HG02973 (cell line): Measurements from ENCODE around the gene HOXA6.

Experiments used
- ATAC-seq: cut with Tn5 transposase; IDR thresholded peaks from one replicate; pipeline ENCODE4 v1.9.1; 2021; ENCODE audit warnings: moderate library complexity; ENCODE audit not compliant: unreplicated experiment

Gene HOXA6

GRCh38 chr7:27147199-27148030 is at the start of gene HOXA6:
Gene HOXA6, minus strand, starts transcription at chr7:27147774. Its CDS starts 25 bp downstream, at chr7:27147749.
- ATAC-seq = no peak

- no peak for ATAC-seq
These were observed 48.8 kb upstream of the HOXA6 start for GRCh38 chr7:27196287-27196767.

- ATAC-seq = no peak
These were observed 47.3 kb upstream of the HOXA6 start for GRCh38 chr7:27194686-27195379.

DNA sequence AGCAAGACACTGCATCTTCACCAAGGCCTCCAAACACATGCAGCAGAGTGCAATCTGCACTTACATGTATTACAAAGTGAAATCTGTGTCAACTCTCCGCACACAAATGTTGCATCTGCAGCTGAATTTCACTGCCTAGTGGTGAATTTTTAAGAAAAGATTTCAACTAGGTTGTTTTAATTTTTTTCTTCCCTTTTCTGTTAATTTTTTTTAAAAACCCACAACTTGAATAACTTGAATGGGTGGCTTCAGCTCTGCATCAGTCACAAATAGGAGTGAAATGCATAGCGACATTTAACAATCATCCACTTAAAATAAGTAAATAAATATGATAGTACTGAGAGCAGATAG is 46.4 kb upstream of the HOXA6 start:
- no peak for ATAC-seq

GRCh38 chr7:27193335-27194001 is 45.9 kb upstream of the HOXA6 start:
- no peak for ATAC-seq

DNA sequence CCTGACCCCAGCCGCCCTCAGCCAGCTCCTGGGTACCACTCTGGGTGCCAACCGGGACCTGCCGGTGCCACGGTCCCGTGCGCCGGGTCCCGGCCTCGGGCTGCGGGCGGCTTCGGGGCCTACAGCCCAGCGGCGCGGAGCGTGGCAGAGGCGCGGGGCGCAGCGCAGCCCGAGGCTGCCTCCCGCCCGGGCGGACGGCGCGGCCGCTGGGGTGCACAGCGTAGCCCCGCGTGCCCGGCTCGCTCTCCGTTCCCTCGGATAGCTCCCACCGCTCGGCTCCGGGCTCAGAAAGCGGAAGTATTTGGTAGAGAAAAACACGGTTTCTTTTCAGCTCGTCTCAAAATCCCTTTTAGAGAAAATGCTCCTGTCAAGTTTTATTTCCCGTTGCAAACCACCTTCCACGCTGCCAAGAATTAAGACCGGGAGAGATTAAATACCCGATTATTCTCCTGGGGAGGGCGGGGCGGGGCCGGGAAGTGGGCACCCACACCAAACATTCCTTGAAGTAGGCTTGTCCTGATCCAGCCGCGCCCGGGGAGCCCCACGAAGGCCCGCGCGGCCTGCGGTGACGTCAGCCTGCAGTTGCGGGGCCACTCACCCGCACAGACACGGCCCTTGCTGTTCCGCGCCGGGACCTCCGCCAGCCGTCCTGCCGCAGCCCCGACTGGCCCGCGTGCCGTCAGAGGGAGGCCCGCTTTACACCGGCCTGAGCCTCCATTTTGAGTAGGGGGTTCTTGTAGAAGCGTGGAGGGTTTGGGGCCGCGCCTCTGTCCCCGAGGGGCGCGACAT is 45.2 kb upstream of the HOXA6 start:
- ATAC-seq = no peak

DNA sequence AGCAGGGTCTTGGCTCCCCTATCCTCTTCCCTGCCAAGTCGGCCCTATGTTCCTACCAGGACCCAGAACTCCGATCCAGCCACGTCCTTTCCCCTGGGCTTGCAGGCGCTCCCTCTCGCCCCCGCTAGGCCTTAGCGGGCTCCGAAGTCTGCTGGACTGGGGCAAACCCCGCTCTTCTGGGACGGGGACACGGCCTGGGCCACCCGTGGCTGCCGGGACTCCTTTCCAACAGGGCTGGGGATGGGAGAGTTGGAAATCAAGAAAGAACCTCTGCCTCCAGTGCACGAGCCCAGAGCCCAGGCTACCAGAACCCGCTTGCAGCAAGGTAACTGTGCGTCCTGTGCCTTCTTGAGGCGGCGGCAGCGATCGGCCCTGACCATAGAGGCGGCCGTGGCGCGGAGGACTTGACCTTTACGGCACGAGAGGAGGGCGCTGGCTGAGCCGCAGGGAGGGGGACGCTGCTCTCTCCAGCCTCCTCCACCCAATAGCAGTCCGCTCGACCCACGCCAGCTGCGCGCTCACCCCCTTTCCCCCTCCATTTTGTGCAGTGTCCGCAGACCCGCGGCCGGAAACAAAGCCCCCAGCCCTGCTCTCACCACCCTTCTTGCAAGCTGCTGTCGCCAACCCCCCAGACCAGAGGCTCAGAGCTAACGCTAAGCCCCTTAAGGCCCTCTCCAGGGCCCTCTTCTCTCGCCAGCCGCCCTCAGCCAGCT is 44.4 kb upstream of the HOXA6 start:
- no peak for ATAC-seq

GRCh38 chr7:27191161-27191731 is 43.7 kb upstream of the HOXA6 start:
- no peak for ATAC-seq

DNA sequence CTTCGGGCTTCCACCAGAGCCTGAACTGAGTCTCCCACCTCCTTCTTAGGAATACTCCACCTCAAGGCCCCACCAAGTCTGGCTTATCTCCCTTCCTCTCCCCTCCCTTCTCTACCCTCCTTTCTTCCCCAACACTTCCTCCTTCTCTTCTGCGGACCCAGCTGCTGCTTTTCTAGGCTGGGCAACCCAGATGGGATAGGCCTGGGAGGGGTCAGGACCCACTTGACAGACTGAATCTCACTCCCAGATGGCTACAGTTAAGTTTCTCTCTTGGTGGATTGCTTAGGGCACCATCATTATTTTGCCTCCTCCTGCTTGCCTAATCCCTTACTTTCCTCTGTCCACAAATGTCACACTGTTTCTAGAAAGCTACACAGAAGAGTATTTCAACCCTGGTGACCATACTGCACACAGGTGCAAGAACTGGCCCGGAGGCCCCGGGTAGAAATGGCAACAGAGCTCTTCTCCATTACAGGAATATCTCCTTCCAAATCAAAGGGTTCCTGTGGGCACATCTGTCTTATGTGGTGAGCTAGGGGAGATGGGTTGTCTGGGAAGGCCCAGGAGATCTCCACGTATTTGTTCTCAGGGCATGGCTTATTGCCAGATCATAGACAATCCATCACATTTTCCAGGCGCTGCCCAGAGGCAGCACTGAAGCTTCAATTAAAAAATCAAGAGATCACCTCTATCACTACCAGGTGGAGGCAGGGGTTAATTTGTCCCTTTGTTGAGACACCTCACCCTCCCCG is 42.6 kb upstream of the HOXA6 start:
- no peak for ATAC-seq

DNA sequence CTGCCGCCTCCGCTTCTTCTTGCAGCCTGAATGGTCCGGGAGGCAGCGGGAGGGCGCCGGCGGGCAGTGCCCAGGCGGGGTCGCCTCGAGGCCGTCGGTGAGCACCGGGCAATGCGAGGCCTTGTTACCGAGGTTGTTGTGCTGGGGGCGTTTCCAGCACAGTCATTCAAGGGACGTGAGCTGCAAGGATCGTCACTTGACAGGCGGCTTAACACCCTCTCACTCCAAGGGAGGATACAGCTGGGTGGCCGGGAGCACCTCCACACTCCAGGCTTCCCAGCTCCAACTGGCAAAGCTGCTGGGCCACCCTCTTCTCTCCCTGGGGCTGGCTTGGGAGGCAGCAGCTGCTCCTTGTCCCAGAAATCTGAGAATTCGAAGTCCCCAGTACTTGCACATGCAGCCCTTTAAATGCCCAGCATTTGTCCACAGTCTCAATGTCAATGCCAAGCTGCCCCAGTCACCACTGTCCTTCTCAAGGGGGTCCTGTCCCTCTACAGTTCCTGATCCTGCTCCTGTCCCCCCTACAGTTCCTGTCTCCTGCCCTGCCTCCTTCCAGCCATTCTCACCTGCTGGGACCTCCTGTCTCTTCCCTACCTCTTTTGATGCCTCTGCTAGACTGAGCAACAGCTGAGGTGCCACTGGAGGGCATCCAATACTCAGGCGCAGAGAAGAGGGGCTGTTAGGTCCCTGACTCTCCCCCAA is 41.9 kb upstream of the HOXA6 start:
- ATAC-seq = no peak

DNA sequence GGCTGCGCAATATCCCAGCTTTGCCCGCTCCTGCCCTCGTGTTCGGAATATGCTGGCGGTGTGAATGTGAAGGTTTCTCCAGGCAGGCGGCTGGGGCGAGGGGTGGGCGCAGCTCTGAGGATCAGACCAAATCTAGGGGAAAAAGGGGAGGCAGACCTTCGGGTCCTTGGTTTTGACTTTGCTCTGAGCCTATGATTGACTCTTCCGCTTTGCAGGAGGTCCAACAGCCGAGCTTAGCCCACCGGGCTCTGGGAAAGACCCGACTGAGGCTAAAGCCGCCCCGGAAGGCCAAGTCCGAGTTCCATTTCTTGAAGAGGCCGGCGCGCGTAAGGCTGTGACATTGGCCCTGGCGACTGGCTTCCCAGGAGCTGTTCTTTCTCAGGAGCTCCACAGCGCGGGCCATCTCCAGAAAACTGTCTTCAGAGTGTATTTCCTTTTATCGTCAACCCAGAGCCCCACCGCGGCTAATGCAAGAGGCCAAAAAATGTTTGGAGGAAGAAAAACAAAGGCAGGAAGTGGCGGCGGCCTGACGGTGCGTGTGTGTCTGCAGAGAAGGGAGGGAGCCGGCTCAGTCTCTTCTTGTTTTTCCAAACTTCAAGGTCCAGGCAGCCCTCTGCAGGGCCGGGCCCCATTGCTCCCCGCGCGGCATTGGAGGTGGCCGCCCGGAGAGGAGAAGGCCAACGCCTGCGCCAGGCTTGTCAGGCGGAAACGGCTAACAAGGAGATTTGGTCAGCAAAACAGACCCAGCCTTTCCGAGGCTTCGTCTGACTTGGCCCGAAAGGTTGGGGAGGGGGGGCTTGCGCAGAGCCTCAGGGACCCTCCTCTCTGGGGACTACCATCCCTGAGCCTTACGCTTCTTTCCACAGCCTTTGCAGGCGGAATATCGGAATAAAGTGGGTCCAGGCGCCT is 41.1 kb upstream of the HOXA6 start:
- no peak for ATAC-seq

DNA sequence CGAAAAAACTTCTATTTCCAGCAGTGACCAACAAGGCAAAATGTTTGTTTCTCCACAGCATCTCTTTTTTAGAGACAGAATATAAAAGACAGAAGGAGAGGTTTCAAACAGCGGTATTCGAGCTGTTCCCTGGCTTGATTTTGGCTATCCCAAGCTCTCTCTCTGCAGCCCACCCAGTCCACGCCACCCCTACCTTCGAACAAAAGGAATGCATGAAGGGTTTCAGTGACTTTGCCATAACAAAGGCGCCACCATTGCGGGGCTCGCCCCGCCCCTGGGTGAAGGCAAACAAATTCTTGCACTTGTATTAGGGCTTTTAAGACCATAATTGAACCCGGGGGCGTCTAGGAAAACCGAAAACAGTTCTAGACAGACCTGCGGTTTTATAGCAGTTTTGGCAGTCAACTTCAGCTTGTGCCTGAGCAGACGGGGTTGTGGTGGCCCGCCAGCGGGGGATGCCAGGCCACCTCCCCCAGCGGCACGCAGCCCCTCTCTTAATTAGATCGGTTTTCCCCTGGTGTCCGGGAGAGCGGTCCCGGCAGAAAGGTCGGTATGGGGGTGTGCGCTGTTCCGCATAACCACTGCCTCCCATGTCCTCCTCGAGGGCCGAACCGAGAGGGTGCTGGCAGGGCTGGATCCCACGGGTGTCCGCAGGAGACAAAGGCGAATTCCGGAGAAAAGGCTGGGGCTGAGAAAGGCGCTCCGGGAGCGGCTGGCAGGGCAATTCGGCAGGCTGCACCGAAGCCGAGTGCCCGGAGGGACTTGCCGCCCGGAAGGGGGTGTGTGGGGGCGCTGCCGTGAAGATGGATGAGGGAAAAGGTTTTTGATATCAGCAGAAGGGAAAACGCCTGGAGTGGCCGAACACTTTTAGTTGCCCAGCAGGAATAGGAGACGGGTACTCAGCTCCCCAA is 40.2 kb upstream of the HOXA6 start:
- ATAC-seq = no peak

DNA sequence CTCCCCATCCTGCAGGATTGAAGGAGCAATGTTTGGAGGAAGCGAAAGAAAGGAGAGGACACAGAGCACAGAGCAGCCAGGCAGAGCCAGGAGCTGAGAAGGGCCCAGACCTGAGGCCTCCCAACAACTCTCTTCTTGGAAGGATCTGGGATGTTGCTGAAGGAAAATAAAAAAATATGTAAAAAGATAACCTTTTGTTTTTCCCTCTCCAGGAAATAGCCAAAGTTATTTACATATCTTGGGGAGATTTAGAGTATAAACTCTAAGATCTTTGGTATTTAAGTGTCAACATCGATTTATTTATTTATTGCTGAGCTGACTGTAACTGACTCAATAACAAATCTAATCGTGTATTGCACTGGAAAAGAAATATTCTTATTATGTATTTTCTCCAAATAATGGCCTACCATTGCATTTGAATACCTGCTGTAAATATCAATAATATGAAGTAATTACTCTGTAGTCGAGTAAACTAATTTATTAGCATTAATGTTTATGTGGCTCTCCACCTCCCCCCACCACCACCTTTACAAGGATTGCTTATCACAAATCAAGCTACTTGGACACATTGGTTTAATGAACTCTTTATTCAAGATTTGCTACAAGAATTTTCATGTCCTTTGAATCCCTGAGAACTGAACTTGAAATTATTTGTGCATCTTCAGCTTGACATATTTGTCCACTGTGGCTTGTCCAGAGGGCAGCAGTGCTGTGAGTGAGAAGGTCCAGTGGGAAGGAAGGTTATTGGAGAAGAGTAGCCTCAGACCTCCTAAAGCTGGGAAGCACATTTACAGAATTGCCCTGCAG is 39.3 kb upstream of the HOXA6 start:
- no peak for ATAC-seq

DNA sequence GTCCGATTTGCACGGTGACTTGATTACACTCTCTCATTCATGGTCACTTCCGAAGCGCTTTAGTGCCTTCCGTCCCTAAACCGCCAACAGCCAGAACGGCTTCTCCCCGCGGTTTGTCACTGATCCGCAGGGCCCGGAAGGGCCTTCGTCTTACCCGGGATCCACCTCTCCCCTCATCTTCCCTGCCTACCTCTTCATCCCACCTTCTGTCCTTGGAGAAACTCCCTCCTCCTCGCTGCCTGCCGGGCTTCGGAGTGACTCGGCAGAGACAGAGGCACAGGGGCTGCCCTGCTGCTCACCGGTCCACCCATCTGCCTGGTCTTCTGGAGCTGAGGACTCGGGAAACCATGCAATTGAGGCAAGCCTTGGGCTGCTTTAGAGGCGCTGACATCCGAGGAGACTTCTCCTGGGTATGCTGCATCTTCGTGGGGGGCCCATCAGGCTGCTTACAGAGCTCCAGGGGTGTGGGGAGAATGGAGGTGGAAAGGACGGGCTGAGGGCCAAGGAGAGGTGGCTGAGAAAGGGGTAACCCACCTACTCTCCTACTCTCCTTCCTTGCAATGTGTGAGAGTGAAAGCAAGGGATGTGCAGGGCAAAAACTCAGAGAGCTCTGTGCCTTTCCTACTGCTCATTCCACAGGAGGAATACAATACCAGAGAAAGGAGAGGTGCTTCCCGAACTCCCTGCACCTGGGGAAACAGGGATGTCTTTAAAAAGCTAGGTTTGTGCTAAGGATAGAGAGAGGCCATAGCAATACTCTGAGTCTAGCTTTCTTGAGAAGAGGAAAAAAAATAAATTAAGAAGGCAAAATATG is 38.5 kb upstream of the HOXA6 start:
- no peak for ATAC-seq
